Activated naive CD4-positive, alpha-beta T cell treated with Interleukin-2 at 50 U/mL for 16 hours (primary cell): ENCODE data around the gene PLXNB2.
A peak's percentile ranks its signal among the peaks of the same experiment; 100 is the strongest.
"Not testable (repeated sequence)": the region's sequence is repeated elsewhere in the genome, so short reads cannot be mapped to it uniquely, and the experiment has no call there.

Source experiments
- DNase-seq: peaks from one replicate; pipeline ENCODE4 v3.0.0-alpha.2; 2020

PLXNB2 gene

GRCh38 chr22:50278461-50278860, 29.0 kb downstream of the PLXNB2 start:
- DNase-seq: no peak

GRCh38 chr22:50277761-50278160, 29.7 kb downstream of the PLXNB2 start:
- no peak for DNase-seq

GRCh38 chr22:50276143-50276542, 31.3 kb downstream of the PLXNB2 start:
- DNase-seq: peak; percentile 10

GRCh38 chr22:50275181-50276055, 32.0 kb downstream of the PLXNB2 start:
- DNase-seq: no peak

GRCh38 chr22:50274771-50275170, 32.7 kb downstream of the PLXNB2 start:
- DNase-seq: no peak

- DNase-seq: peak; percentile 44
These were observed 33.1 kb downstream of the PLXNB2 start for GRCh38 chr22:50274311-50274710.

GRCh38 chr22:50273781-50274180, 33.7 kb downstream of the PLXNB2 start:
- not testable (repeated sequence) for DNase-seq

- not testable (repeated sequence) for DNase-seq
These were observed 34.1 kb downstream of the PLXNB2 start for GRCh38 chr22:50273352-50273751.

GRCh38 chr22:50272044-50272802, 35.2 kb downstream of the PLXNB2 start:
- no peak for DNase-seq

GRCh38 chr22:50271519-50271970, 35.9 kb downstream of the PLXNB2 start:
- peak; percentile 68 for DNase-seq

- DNase-seq: peak; percentile 72
These were observed 36.6 kb downstream of the PLXNB2 start for GRCh38 chr22:50270666-50271394.

GRCh38 chr22:50269970-50270665, 37.3 kb downstream of the PLXNB2 start, which contains the start of gene MAPK11:
TSS of gene MAPK11 (minus strand) at chr22:50270380. CDS start at chr22:50270292, 88 bp downstream.
- peak; percentile 77 for DNase-seq

GRCh38 chr22:50269573-50269969, 37.9 kb downstream of the PLXNB2 start:
- no peak for DNase-seq

GRCh38 chr22:50268655-50269113, 38.8 kb downstream of the PLXNB2 start:
- DNase-seq: no peak

- peak; percentile 58 for DNase-seq
These were observed 39.7 kb downstream of the PLXNB2 start for GRCh38 chr22:50267591-50268390.

GRCh38 chr22:50266994-50267393, 40.5 kb downstream of the PLXNB2 start:
- no peak for DNase-seq

- DNase-seq: no peak
These were observed 42.3 kb downstream of the PLXNB2 start for GRCh38 chr22:50264946-50265669.

GRCh38 chr22:50264104-50264745, 43.2 kb downstream of the PLXNB2 start:
- DNase-seq: no peak

GRCh38 chr22:50262973-50263617, 44.4 kb downstream of the PLXNB2 start:
- DNase-seq: no peak
